Brain microvascular endothelial cell (primary cell): Measurements from ENCODE around the gene EXOC4.

Experiments used
- DNase-seq: peaks from one replicate; pipeline ENCODE4 v3.0.0-alpha.2; 2020
- H3K27ac ChIP-seq: fragments of 250-450 bp; sonication (Bioruptor Pico); 2 replicates; pipeline ENCODE4 v1.5.1; 2020; ENCODE audit warnings: mild to moderate bottlenecking, moderate library complexity
- H3K27me3 ChIP-seq: fragments of 250-450 bp; sonication (Bioruptor Pico); replicated peaks from 2 replicates; pipeline ENCODE4 v1.5.1; 2020; ENCODE audit warnings: mild to moderate bottlenecking
- H3K36me3 ChIP-seq: fragments of 250-450 bp; sonication (Bioruptor Pico); replicated peaks from 2 replicates; pipeline ENCODE4 v1.5.1; 2020; ENCODE audit warnings: mild to moderate bottlenecking
- H3K4me3 ChIP-seq: 2 replicates; pipeline ENCODE4 v1.5.1; 2011; ENCODE audit warnings: low read depth, mild to moderate bottlenecking, control low read depth, low read length, moderate library complexity
- CTCF ChIP-seq: IDR thresholded peaks from 2 replicates; pipeline ENCODE4 v1.5.1; 2011; ENCODE audit warnings: low read depth, mild to moderate bottlenecking, moderate library complexity, low read length, control low read depth, inconsistent platforms; ENCODE audit errors: missing control alignments
- in situ Hi-C: cut with HindIII; loops from 2 replicates; pipeline ENCODE4 v1.10.0; 2017; ENCODE audit warnings: low sequenced_read_pairs, low pct_ligation_motif_present

EXOC4 gene

GRCh38 chr7:133702960-133703359 is 450.1 kb downstream of the EXOC4 start:
- DNase-seq = no peak
- no peak for TF ChIP-seq CTCF
- Histone ChIP-seq H3K27ac (peak overlapping the region; percentile 82), H3K36me3 (no peaks in the 10 kb centered on the region), H3K4me3 (no peak overlapping the region), H3K27me3 (no peaks in the 10 kb centered on the region)
- in situ Hi-C loops = no loop called here

GRCh38 chr7:133703547-133703946 is 450.7 kb downstream of the EXOC4 start:
- DNase-seq = peak; percentile 93

GRCh38 chr7:133704453-133704852 is 451.6 kb downstream of the EXOC4 start:
- no peak overlapping the region for H3K4me3 ChIP-seq
- no peaks in the 10 kb centered on the region for H3K27me3 ChIP-seq
- no peaks in the 10 kb centered on the region for H3K36me3 ChIP-seq
- TF ChIP-seq CTCF = no peak
- peak overlapping the region; percentile 82 for H3K27ac ChIP-seq
- in situ Hi-C loops = no loop called here
- peak; percentile 14 for DNase-seq

More at GRCh38 chr7:133703547-133703946, 450.7 kb downstream of the EXOC4 start:
- peak overlapping the region; percentile 82 for H3K27ac ChIP-seq
- H3K27me3 ChIP-seq = no peaks in the 10 kb centered on the region
- H3K36me3 ChIP-seq = no peaks in the 10 kb centered on the region
- no peak overlapping the region for H3K4me3 ChIP-seq
- no peak for TF ChIP-seq CTCF
- in situ Hi-C loops = no loop called here

GRCh38 chr7:133705596-133705995 is 452.7 kb downstream of the EXOC4 start:
- no peaks in the 10 kb centered on the region for H3K27me3 ChIP-seq
- no peak for TF ChIP-seq CTCF
- no peak overlapping the region for H3K4me3 ChIP-seq
- H3K36me3 ChIP-seq = no peaks in the 10 kb centered on the region
- H3K27ac ChIP-seq = peak overlapping the region; percentile 82
- in situ Hi-C loops = no loop called here
- peak; percentile 89 for DNase-seq

- Histone ChIP-seq H3K4me3 (no peak overlapping the region), H3K27ac (peak overlapping the region; percentile 9), H3K36me3 (no peaks in the 10 kb centered on the region), H3K27me3 (no peaks in the 10 kb centered on the region)
- TF ChIP-seq CTCF = no peak
- no peak for DNase-seq
- in situ Hi-C loops = no loop called here
These were observed 453.1 kb downstream of the EXOC4 start for GRCh38 chr7:133706016-133706415.
